HepG2 (cell line): ENCODE results near the gene KCNAB2. TPM values are rescaled to one million over a fixed set of nuclear protein-coding genes. Genes with fewer than 3 reads are reported as not detected.

Experiments used
- FOSL2 ChIP-seq: sonication (generic); formaldehyde crosslinking; IDR thresholded peaks from 2 replicates; pipeline ENCODE4 v1.4.0; 2020; ENCODE audit warnings: missing genetic modification reagents
- ZNF234 ChIP-seq: sonication (generic); formaldehyde crosslinking; conservative IDR thresholded peaks from 2 replicates; pipeline ENCODE4 v1.5.1; 2020; ENCODE audit warnings: mild to moderate bottlenecking, missing genetic modification reagents
- ZSCAN31 ChIP-seq: sonication (generic); formaldehyde crosslinking; IDR thresholded peaks from 2 replicates; pipeline ENCODE4 v1.5.0; 2020; ENCODE audit warnings: low read depth, mild to moderate bottlenecking, missing genetic modification reagents
- polyA plus RNA-seq, 8 experiments: library from polyadenylated mRNA; depleted of rRNA in 3 of 8; stranded (reverse) in 7 of 8; unstranded in 1 of 8; fragments of >200 nt; fragmentation: Illumina TruSeq in 4 of 8; extraction: Trizol in 4 of 8; gene quantifications; 2 replicates each; pipeline versions ENCODE4 v1.2.1 to v1.2.3, GENCODE V29; 2011 to 2016; ENCODE audit warnings: low read depth in 4 of 8, missing spikeins in 1 of 8, mixed read lengths in 1 of 8; ENCODE audit not compliant: insufficient read depth in 1 of 8
- total RNA-seq, 5 experiments: library from RNA; depleted of rRNA; stranded (reverse); fragments of >200 nt; fragmentation: Illumina TruSeq; extraction: Trizol; gene quantifications; 2 replicates each; pipeline ENCODE4 v1.2.3, GENCODE V29; 2016; ENCODE audit warnings: low read depth in 1 of 5
- TF ChIP-seq, protein P1 (sequence below), 2 experiments: sonication (generic) in 1 of 2; formaldehyde crosslinking in 1 of 2; IDR thresholded peaks; 2 replicates each; pipeline versions ENCODE4 v1.4.0 to v1.6.1; 2018 to 2020; ENCODE audit warnings: missing genetic modification reagents in 2 of 2, borderline replicate concordance in 1 of 2, low read depth in 1 of 2, mild to moderate bottlenecking in 1 of 2, missing biosample characterization in 1 of 2
- TF ChIP-seq, protein P2 (sequence below): sonication (generic); formaldehyde crosslinking; IDR thresholded peaks from 2 replicates; pipeline ENCODE4 v1.4.0; 2020; ENCODE audit warnings: missing genetic modification reagents
- TF ChIP-seq, protein P3 (sequence below): conservative IDR thresholded peaks from 2 replicates; pipeline ENCODE4 v1.6.1; 2018; ENCODE audit warnings: missing genetic modification reagents
- TF ChIP-seq, protein P4 (sequence below): sonication (generic); formaldehyde crosslinking; conservative IDR thresholded peaks from 2 replicates; pipeline ENCODE4 v1.8.0; 2022; ENCODE audit warnings: mild to moderate bottlenecking, moderate library complexity, missing genetic modification reagents

KCNAB2 gene
- total and polyA plus RNA-seq, 2 of the 13 experiments (the other 11 are each of a cell fraction or from before 2014, with no cell fraction given) = 6.2 to 8.8 TPM

DNA sequence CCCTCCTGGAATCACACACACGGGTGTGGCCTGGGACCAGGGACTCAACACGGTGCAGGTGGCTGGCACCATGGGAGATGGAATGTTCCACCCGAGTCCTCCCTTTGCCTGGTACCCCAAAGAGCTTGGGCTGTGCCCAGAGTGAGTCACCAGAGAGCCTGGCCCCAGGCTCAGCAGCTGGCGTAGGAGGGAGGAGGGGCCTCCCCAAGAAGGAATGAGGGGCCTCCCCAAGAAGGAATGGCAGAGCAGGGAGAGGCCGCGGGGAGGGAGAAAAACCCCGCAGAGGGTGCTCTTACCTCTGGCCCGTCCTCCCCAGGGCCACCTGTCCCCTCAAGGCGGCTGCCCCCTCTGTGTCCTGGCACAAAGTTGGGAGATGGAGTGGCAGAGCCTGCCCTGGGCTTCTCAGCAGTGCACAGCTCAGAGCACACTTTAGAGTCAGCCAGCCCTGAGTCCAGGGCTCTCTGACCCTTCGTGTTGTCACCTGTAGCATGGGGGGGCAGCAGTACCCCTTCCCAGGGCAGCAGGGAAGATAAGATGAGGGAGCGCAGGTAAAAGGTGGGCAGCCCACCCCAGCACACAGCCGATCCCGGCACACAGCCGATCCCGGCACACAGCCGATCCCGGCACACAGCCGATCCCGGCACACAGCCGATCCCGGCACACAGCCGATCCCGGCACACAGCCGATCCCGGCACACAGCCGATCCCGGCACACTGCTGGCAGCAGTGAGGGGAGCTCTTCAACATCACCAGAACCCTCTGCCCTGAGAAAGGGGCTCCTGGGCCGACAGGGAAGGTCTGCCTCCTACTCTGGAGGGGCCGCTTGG lies 20.2 kb upstream of the KCNAB2 start (continued):
- TF ChIP-seq, protein P1, sequence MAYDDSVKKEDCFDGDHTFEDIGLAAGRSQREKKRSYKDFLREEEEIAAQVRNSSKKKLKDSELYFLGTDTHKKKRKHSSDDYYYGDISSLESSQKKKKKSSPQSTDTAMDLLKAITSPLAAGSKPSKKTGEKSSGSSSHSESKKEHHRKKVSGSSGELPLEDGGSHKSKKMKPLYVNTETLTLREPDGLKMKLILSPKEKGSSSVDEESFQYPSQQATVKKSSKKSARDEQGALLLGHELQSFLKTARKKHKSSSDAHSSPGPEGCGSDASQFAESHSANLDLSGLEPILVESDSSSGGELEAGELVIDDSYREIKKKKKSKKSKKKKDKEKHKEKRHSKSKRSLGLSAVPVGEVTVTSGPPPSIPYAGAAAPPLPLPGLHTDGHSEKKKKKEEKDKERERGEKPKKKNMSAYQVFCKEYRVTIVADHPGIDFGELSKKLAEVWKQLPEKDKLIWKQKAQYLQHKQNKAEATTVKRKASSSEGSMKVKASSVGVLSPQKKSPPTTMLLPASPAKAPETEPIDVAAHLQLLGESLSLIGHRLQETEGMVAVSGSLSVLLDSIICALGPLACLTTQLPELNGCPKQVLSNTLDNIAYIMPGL (CRISPR knock-in tag; IDR thresholded peaks at IDR 0.05; ENCODE audit: borderline replicate concordance in 1 of 2, low read depth in 1 of 2) = 0 out of 4 replicates have a peak, but pooled peaks of 1 of the 2 experiments have one; percentile 10
- TF ChIP-seq, protein P2, sequence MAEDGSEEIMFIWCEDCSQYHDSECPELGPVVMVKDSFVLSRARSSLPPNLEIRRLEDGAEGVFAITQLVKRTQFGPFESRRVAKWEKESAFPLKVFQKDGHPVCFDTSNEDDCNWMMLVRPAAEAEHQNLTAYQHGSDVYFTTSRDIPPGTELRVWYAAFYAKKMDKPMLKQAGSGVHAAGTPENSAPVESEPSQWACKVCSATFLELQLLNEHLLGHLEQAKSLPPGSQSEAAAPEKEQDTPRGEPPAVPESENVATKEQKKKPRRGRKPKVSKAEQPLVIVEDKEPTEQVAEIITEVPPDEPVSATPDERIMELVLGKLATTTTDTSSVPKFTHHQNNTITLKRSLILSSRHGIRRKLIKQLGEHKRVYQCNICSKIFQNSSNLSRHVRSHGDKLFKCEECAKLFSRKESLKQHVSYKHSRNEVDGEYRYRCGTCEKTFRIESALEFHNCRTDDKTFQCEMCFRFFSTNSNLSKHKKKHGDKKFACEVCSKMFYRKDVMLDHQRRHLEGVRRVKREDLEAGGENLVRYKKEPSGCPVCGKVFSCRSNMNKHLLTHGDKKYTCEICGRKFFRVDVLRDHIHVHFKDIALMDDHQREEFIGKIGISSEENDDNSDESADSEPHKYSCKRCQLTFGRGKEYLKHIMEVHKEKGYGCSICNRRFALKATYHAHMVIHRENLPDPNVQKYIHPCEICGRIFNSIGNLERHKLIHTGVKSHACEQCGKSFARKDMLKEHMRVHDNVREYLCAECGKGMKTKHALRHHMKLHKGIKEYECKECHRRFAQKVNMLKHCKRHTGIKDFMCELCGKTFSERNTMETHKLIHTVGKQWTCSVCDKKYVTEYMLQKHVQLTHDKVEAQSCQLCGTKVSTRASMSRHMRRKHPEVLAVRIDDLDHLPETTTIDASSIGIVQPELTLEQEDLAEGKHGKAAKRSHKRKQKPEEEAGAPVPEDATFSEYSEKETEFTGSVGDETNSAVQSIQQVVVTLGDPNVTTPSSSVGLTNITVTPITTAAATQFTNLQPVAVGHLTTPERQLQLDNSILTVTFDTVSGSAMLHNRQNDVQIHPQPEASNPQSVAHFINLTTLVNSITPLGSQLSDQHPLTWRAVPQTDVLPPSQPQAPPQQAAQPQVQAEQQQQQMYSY = peak; percentile 53; the same call in 1 of the 2 replicates
- TF ChIP-seq, protein P3, sequence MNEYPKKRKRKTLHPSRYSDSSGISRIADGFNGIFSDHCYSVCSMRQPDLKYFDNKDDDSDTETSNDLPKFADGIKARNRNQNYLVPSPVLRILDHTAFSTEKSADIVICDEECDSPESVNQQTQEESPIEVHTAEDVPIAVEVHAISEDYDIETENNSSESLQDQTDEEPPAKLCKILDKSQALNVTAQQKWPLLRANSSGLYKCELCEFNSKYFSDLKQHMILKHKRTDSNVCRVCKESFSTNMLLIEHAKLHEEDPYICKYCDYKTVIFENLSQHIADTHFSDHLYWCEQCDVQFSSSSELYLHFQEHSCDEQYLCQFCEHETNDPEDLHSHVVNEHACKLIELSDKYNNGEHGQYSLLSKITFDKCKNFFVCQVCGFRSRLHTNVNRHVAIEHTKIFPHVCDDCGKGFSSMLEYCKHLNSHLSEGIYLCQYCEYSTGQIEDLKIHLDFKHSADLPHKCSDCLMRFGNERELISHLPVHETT = no peak
- TF ChIP-seq, protein P4, sequence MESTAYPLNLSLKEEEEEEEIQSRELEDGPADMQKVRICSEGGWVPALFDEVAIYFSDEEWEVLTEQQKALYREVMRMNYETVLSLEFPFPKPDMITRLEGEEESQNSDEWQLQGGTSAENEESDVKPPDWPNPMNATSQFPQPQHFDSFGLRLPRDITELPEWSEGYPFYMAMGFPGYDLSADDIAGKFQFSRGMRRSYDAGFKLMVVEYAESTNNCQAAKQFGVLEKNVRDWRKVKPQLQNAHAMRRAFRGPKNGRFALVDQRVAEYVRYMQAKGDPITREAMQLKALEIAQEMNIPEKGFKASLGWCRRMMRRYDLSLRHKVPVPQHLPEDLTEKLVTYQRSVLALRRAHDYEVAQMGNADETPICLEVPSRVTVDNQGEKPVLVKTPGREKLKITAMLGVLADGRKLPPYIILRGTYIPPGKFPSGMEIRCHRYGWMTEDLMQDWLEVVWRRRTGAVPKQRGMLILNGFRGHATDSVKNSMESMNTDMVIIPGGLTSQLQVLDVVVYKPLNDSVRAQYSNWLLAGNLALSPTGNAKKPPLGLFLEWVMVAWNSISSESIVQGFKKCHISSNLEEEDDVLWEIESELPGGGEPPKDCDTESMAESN (CRISPR knock-in tag) = 0 out of 2 replicates have a peak, but pooled peaks have one; percentile 33
- peak; percentile 18; the same call in 1 of the 2 replicates for TF ChIP-seq ZSCAN31 (CRISPR knock-in tag)
- TF ChIP-seq ZNF234 = no peak
- peak; percentile 49 for TF ChIP-seq FOSL2 (CRISPR knock-in tag)
- TF ChIP-seq, all 625 proteins: peak for 13
